IPS DF 6.9 (cell line): ENCODE results near the gene MRPL33.

ENCODE experiments used
- DNase-seq: peaks from one replicate; pipeline ENCODE4 v3.0.0-alpha.2; 2013; ENCODE audit warnings: low read depth, low spot score
- H3K27ac ChIP-seq: one replicate; pipeline ENCODE4 v1.5.1; 2013; ENCODE audit warnings: low read length, control low read depth
- H3K27me3 ChIP-seq: 2 replicates; pipeline ENCODE4 v1.6.1; 2013; ENCODE audit warnings: mild to moderate bottlenecking, low read length; ENCODE audit not compliant: control insufficient read depth, insufficient read depth
- H3K36me3 ChIP-seq: 2 replicates; pipeline ENCODE4 v1.6.1; 2013; ENCODE audit warnings: low read length; ENCODE audit not compliant: control insufficient read depth, insufficient read depth
- H3K4me1 ChIP-seq: 2 replicates; pipeline ENCODE4 v1.6.1; 2013; ENCODE audit warnings: low read length; ENCODE audit not compliant: control insufficient read depth, insufficient read depth
- H3K4me3 ChIP-seq: 2 replicates; pipeline ENCODE4 v1.5.1; 2013; ENCODE audit warnings: mild to moderate bottlenecking, low read length
- H3K9me3 ChIP-seq: 2 replicates; pipeline ENCODE4 v1.6.1; 2013; ENCODE audit warnings: low read length, inconsistent platforms; ENCODE audit not compliant: control insufficient read depth, insufficient read depth
- WGBS: extraction: QIAGEN DNeasy Blood & Tissue Kit; methylation state at CpG from one replicate; pipeline ENCODE4 v1.1.7; 2013; ENCODE audit warnings: mixed read lengths, missing lambda C conversion rate; ENCODE audit not compliant: insufficient read length, insufficient coverage; 5-methylcytosine and 5-hydroxymethylcytosine counted together

The MRPL33 gene

GRCh38 chr2:27808984-27809383 lies 37.5 kb downstream of the MRPL33 start:
- Histone ChIP-seq H3K27ac (no peak overlapping the region), H3K36me3 (no peaks in the 10 kb centered on the region), H3K9me3 (no peaks in the 10 kb centered on the region), H3K27me3 (no peaks in the 10 kb centered on the region), H3K4me1 (no peaks in the 10 kb centered on the region), H3K4me3 (no peak overlapping the region)
- DNase-seq = no peak
- no CpG with 5 or more reads among the region's 3 CpGs for whole genome bisulfite sequencing

- no peaks in the 10 kb centered on the region for H3K9me3 ChIP-seq
- H3K36me3 ChIP-seq = no peaks in the 10 kb centered on the region
- no peak overlapping the region for H3K27ac ChIP-seq
- no peaks in the 10 kb centered on the region for H3K27me3 ChIP-seq
- DNase-seq = no peak
- no peaks in the 10 kb centered on the region for H3K4me1 ChIP-seq
- WGBS = no CpG with 5 or more reads among the region's 3 CpGs
- no peak overlapping the region for H3K4me3 ChIP-seq
Observed at GRCh38 chr2:27809761-27810241, 38.3 kb downstream of the MRPL33 start.

- H3K4me3 ChIP-seq = no peak overlapping the region
- DNase-seq = no peak
- H3K4me1 ChIP-seq = no peaks in the 10 kb centered on the region
- H3K36me3 ChIP-seq = no peaks in the 10 kb centered on the region
- no peaks in the 10 kb centered on the region for H3K27me3 ChIP-seq
- WGBS = no CpG with 5 or more reads among the region's 3 CpGs
- H3K27ac ChIP-seq = no peak overlapping the region
- no peaks in the 10 kb centered on the region for H3K9me3 ChIP-seq
Observed at GRCh38 chr2:27810455-27810854, 38.9 kb downstream of the MRPL33 start.

GRCh38 chr2:27811768-27812167 lies 40.2 kb downstream of the MRPL33 start:
- Histone ChIP-seq H3K4me1 (no peaks in the 10 kb centered on the region), H3K27ac (no peak overlapping the region), H3K9me3 (no peaks in the 10 kb centered on the region), H3K4me3 (no peak overlapping the region), H3K27me3 (no peaks in the 10 kb centered on the region), H3K36me3 (no peaks in the 10 kb centered on the region)
- no CpG with 5 or more reads among the region's 1 CpG for WGBS
- no peak for DNase-seq

- DNase-seq = no peak
- Histone ChIP-seq H3K36me3 (no peaks in the 10 kb centered on the region), H3K27me3 (no peaks in the 10 kb centered on the region), H3K9me3 (no peaks in the 10 kb centered on the region), H3K4me1 (no peaks in the 10 kb centered on the region), H3K4me3 (no peak overlapping the region), H3K27ac (no peak overlapping the region)
- no CpG with 5 or more reads among the region's 1 CpG for WGBS
Observed at GRCh38 chr2:27814758-27815157, 43.2 kb downstream of the MRPL33 start.

- WGBS = no CpG with 5 or more reads among the region's 4 CpGs
- Histone ChIP-seq H3K27me3 (no peaks in the 10 kb centered on the region), H3K36me3 (no peaks in the 10 kb centered on the region), H3K9me3 (no peaks in the 10 kb centered on the region), H3K4me1 (no peaks in the 10 kb centered on the region), H3K4me3 (no peak overlapping the region), H3K27ac (no peak overlapping the region)
- no peak for DNase-seq
Observed at GRCh38 chr2:27815860-27816438, 44.4 kb downstream of the MRPL33 start.

GRCh38 chr2:27822049-27822448 lies 50.5 kb downstream of the MRPL33 start:
- no peak for DNase-seq
- no CpG with 5 or more reads among the region's 1 CpG for WGBS
- H3K36me3 ChIP-seq = no peaks in the 10 kb centered on the region
- no peaks in the 10 kb centered on the region for H3K4me1 ChIP-seq
- no peak overlapping the region for H3K4me3 ChIP-seq
- no peaks in the 10 kb centered on the region for H3K9me3 ChIP-seq
- H3K27ac ChIP-seq = no peak overlapping the region
- H3K27me3 ChIP-seq = no peaks in the 10 kb centered on the region

GRCh38 chr2:27823135-27823534 lies 51.6 kb downstream of the MRPL33 start:
- WGBS = no CpG with 5 or more reads among the region's 5 CpGs
- no peak overlapping the region for H3K27ac ChIP-seq
- no peaks in the 10 kb centered on the region for H3K36me3 ChIP-seq
- H3K4me3 ChIP-seq = no peak overlapping the region
- no peaks in the 10 kb centered on the region for H3K4me1 ChIP-seq
- no peak for DNase-seq
- no peaks in the 10 kb centered on the region for H3K27me3 ChIP-seq
- H3K9me3 ChIP-seq = no peaks in the 10 kb centered on the region

- no peak overlapping the region for H3K27ac ChIP-seq
- no CpG with 5 or more reads among the region's 5 CpGs for WGBS
- no peaks in the 10 kb centered on the region for H3K4me1 ChIP-seq
- H3K27me3 ChIP-seq = no peaks in the 10 kb centered on the region
- no peaks in the 10 kb centered on the region for H3K9me3 ChIP-seq
- H3K36me3 ChIP-seq = no peaks in the 10 kb centered on the region
- no peak overlapping the region for H3K4me3 ChIP-seq
- no peak for DNase-seq
Observed at GRCh38 chr2:27823569-27823968, 52.0 kb downstream of the MRPL33 start.

GRCh38 chr2:27824401-27824800 lies 52.9 kb downstream of the MRPL33 start:
- no peaks in the 10 kb centered on the region for H3K27me3 ChIP-seq
- H3K9me3 ChIP-seq = no peaks in the 10 kb centered on the region
- H3K4me1 ChIP-seq = no peaks in the 10 kb centered on the region
- no peak overlapping the region for H3K27ac ChIP-seq
- H3K36me3 ChIP-seq = no peaks in the 10 kb centered on the region
- H3K4me3 ChIP-seq = no peak overlapping the region
- no peak for DNase-seq
- WGBS = no CpG with 5 or more reads among the region's 1 CpG

GRCh38 chr2:27828305-27828704 lies 56.8 kb downstream of the MRPL33 start:
- Histone ChIP-seq H3K4me1 (no peaks in the 10 kb centered on the region), H3K27ac (no peak overlapping the region), H3K4me3 (no peak overlapping the region), H3K27me3 (no peaks in the 10 kb centered on the region), H3K9me3 (no peaks in the 10 kb centered on the region), H3K36me3 (no peaks in the 10 kb centered on the region)
- no peak for DNase-seq
- WGBS = no CpG with 5 or more reads among the region's 1 CpG
